ENCODE measurements around the gene NHLRC1.

NHLRC1 gene

DNA sequence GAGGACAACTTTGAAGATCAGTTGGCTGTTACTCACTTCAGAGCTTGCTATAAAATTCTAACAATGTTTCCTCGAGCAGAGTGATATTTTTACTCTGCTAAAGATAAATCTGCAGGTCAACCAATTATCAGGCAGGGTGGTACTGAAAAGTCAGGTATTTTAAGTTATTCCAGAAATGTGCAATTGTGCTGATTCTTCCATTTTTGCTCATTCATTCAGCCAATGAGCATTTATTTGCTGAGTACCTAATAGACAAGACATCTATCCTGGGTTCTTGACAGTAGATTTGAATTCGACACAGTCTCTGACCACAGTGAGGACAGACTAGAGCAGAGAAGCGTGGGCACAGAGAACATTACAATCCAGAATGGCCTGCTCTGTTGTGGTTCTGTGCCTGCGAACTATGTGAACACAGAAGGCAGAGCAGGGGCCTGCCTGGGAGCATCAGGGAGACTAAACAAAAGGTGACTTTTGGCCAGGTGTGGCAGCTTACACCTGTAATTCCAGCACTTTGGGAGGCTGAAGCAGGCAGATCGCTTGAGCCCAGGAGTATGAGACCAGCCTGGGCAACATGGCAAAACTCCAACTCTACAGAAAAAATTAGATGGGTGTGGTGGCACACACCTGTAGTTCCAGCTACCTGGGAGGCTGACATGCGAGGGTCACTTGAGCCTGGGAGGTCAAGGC is 17.6 kb upstream of the NHLRC1 start:
- DNase-seq (ENCODE audit: low read depth, low spot score) = no peak

DNA sequence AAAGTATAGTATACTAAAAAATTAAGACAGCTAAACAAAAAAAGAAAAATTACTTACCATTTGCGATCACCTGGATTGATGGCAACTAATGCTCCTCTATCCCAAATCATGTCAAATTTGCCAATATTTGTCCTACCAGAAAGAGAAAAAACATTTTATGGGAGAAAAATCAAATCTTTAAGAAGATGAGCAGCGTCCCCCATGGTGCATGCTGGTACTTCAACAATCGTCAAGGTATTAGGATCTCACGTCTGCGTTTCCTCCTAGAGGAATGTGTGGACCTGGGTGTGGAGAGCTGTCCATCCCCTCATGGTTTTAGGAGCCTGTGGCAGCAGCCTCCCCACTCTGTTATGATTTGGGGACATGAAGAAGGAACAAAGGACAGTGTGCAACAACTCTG is 16.4 kb upstream of the NHLRC1 start:
- DNase-seq (ENCODE audit: low read depth, low spot score) = no peak

DNA sequence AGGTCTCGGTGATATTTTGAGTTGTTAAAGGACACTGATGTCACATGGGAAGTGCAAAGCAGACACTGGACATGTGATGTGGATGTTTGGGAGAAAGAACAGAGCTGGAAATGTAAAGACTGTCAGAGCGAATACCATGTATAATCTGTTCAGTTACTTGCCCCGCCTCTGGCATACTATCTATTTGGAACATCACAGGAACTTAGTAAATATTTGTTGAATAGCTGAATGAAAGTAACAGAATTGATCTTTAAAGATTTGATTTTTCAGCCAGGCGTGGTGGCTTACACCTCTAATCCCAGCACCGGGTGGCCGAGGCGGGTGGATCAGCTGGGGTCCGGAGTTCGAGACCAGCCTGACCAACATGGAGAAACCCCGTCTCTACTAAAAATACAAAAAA is 13.8 kb upstream of the NHLRC1 start:
- no peak for DNase-seq (ENCODE audit: low read depth, low spot score)

DNA sequence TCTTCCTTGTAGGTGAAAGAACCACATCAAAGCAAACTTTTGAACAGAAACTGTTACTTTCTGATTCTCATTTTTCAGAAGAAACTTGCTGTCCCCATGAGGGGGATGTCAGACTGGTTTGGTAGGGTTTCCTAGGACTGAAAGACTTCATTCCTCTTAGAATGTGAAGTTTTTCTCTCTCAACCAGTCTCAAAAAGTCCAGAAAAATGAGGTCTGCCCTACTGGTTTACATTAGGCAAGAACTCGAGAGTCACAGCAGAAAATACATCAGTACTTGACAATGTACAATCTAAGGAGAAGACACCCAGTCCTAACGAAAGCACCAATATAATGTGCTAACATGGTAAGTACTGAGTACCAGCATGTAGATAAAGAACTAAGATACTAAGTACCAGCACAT is 12.7 kb upstream of the NHLRC1 start:
- no peak for DNase-seq (ENCODE audit: low read depth, low spot score)

GRCh38 chr6:18132346-18132745 is 9.9 kb upstream of the NHLRC1 start:
- no peak for DNase-seq (ENCODE audit: low read depth, low spot score)

- no peak for DNase-seq (ENCODE audit: low read depth, low spot score)
These were observed 3.6 kb upstream of the NHLRC1 start for GRCh38 chr6:18126121-18126520.

- DNase-seq (ENCODE audit: low read depth, low spot score) = no peak
These were observed 823 bp downstream of the NHLRC1 start for GRCh38 chr6:18121580-18122127.

DNA sequence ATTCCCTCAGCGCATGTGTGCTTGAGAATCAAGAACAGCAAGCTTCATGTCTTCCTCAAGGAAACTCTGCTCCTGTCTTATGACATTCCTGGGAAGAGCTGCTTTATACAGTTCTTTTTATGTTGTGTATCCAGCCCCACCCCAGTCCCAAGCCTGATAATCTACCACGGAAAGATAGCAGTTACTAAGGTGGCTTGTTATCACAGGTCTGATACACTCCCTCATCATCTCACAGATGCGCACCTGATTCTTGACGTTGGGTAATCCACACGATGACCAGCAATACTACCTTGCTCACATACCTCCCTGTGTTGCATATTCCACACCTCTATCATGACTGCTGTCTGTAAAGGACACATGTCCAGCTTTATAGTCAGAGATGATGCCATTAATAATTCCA is 3.2 kb downstream of the NHLRC1 start:
- DNase-seq (ENCODE audit: low read depth, low spot score) = no peak

- DNase-seq (ENCODE audit: low read depth, low spot score) = no peak
These were observed 4.1 kb downstream of the NHLRC1 start for GRCh38 chr6:18118330-18118729.

DNA sequence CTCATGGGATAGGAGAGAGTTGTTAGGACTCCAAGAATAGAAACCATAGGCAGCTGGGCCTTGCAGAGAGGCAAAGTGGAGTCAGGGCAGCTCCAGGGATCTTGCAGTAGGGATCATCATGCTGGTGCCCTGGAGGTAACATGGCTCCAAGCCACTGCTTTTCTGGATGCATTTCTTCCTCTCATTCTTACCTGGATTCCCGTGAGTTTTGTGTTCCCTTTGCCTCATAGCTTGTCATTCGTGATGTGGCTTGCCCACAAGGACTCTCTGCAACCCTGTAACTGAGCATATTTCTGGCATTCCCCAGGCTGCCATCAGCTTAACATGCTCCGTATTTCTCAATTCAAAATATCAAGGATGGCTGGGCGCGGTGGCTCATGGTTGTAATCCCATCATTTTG is 5.3 kb downstream of the NHLRC1 start:
- DNase-seq (ENCODE audit: low read depth, low spot score) = no peak

DNA sequence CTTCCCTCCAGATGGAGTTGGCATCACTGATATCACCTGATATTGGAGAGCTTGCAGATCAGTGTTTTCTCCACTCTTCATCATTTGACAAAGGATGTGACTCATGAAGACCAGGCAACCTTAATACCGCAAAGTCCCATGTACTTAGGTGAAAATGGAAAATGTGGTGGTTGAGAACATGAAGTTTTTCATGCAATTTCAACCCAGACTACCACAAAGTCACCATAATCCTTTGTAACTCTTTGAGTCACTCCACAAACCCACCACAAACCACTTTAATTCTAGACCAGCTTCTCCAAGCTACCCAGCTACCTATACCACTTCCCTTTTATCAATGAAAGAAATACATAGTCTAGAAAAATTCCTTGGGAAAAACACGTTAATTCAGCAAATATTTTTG is 7.1 kb downstream of the NHLRC1 start:
- DNase-seq (ENCODE audit: low read depth, low spot score) = peak; percentile 15

GRCh38 chr6:18110162-18110561 is 12.3 kb downstream of the NHLRC1 start:
- no peak for DNase-seq (ENCODE audit: low read depth, low spot score)

- DNase-seq (ENCODE audit: low read depth, low spot score) = no peak
These were observed 15.4 kb downstream of the NHLRC1 start for GRCh38 chr6:18107061-18107460.

GRCh38 chr6:18102783-18103509 is 19.5 kb downstream of the NHLRC1 start:
- DNase-seq (ENCODE audit: low read depth, low spot score) = no peak

- DNase-seq (ENCODE audit: low read depth, low spot score) = no peak
These were observed 20.6 kb downstream of the NHLRC1 start for GRCh38 chr6:18101873-18102272.

- peak; percentile 55 for DNase-seq (ENCODE audit: low read depth, low spot score)
These were observed 21.2 kb downstream of the NHLRC1 start for GRCh38 chr6:18101271-18101670.

GRCh38 chr6:18100296-18100695 is 22.2 kb downstream of the NHLRC1 start:
- DNase-seq (ENCODE audit: low read depth, low spot score) = no peak

DNA sequence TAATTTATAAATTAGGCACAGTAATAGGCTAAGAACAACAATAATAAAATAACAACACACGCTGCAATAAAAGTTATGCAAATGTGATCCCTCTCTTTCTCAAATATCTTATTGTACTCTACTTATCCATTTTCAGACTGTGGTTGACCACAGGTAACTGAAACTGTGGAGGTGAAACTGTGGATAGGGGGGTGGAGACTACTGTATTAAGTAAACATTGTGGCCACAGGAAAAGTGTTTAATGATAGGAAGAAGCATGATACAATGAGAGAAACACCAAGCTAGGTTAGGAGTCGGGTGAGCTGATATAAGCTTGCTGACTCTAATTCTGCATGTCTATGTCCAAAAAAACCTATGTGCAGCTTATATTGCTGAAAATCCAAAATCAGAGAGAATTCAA is 23.0 kb downstream of the NHLRC1 start:
- peak; percentile 15 for DNase-seq (ENCODE audit: low read depth, low spot score)

GRCh38 chr6:18096423-18096822 is 26.1 kb downstream of the NHLRC1 start:
- no peak for DNase-seq (ENCODE audit: low read depth, low spot score)

DNA sequence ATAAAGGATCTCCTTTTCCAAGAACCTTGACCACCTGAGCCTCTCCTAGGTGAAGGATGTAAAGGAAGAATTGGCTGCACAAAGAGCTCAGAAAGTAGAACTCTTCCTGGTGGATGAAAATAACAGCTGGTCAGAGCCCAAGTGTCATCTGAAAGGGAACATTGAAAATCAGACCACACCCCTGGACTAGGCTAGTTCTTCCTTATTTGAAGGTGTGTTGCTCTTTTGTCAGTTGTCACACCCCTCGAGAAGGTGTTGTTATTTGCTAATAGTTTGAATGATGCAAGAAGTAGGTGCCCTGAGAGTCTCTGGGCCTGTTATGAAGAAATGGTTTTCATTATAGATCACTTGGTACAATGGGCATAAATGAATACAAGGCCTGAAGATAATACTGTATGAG is 31.1 kb downstream of the NHLRC1 start:
- no peak for DNase-seq (ENCODE audit: low read depth, low spot score)

DNA sequence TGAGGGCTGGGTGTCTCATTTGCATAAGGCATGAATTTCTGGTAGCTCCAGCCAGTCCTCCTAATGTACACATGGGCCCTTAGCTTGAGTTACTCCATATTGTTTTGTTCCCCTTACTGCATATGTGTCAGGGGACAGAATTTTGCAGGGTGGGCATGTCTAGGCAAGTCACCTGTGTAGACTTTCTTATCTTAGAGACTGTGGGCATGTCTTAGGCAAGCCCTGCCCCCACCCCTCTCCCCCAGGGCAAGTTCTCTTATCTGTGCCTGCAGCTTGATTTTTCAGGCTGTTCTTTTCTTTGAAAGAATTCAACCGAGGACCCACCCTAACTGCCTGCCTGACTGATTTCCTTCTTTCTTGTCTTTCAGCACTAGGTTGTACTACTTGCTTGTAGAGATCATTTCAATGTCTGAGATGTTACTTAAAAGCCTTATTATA is 32.1 kb downstream of the NHLRC1 start:
- DNase-seq (ENCODE audit: low read depth, low spot score) = no peak

DNA sequence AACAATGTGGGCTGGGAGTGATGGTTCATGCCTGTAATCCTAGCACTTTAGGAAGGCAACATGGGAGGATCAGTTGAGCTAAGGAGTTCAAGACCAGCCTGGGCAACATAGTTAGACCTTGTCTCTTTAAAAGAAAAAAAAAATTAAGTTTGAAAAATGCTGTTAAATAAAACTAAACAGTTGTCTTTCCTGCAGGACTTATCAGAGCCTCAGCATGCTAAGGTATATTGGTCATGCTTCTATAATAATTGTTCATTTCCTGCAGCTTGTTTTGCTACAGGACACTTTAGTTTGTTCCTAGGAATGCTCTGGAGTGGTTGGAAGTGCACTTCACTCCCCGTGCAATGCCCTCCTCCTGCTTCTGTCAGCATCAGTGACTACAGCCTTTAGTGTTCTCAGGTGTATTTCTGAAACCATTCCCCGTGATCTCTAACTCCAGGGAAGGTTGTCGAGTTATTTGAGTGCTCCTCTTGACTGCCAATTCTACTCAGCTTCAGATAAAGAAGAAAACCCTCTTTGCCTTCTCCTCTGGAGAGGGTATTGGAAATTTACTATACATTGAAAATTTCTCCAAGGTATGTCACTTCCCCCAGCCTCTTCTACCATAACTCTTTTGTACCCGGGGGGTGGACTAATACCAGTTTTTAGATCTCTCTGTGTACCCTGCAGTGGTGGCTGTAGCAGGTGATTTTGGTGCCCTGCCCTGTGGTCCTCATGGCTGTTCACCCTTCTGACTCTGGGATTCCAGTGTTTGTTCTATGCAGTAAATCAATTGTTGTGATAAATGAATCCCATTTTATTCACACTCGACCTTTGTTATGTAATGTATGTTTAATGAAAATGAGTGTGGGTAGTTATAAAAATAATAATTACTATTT is 33.8 kb downstream of the NHLRC1 start:
- no peak for DNase-seq (ENCODE audit: low read depth, low spot score)

All from astrocyte of the hippocampus (primary cell).